Left ventricle myocardium superior (tissue), 1 donor: Measurements from ENCODE around the gene NR1H3. TPM values are rescaled to one million over a fixed set of nuclear protein-coding genes. Genes with fewer than 3 reads are reported as not detected.

Source experiments
- ATAC-seq: fragments of 200-7000 bp; cut with Tn5 transposase; one replicate; pipeline ENCODE4 v1.9.1; 2020; ENCODE audit warnings: mild to moderate bottlenecking, moderate library complexity
- DNase-seq: peaks from one replicate; pipeline ENCODE4 v3.0.0-alpha.2; 2020
- intact Hi-C: fragments of 100-400 bp; cut with micrococcal nuclease; formaldehyde crosslinking; loops from one replicate; pipeline ENCODE4 v1.11.0; 2022
- total RNA-seq: library from RNA; stranded (reverse); fragmentation: NEBNext Ultra II Directional; extraction: Animal tissue kit (Norgen Biotek cat#: 25700); gene quantifications from one replicate; pipeline ENCODE4 v1.2.1, GENCODE V29; 2021
- donor health status: DM: no; HTN: yes; CAD: no; lungs with severe emphysema.

Gene NR1H3
- total RNA-seq, 1 donor from 2014 or later = 15.6 TPM

- intact Hi-C loops = no loop called here
These were observed 6.7 kb downstream of the NR1H3 start for GRCh38 chr11:47264521-47264920.

DNA sequence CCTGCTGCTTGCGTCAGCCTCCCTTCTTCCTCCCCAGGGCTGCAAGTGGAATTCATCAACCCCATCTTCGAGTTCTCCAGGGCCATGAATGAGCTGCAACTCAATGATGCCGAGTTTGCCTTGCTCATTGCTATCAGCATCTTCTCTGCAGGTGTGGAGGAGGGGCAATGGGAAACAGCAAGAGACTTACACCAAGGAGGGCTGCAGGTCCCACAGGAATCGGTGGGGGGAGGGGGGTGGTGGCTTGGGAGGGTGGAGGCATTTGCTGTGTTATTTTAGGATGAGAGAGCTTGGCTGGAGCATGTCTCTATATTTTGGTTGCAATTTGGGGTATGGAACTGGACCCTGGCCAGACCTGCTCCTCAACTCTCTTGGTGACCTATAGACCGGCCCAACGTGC is 10.1 kb downstream of the NR1H3 start:
- intact Hi-C loops = no loop called here
- no peak for DNase-seq
- no peak for ATAC-seq

More at GRCh38 chr11:47264521-47264920, 6.7 kb downstream of the NR1H3 start:
- no peak for ATAC-seq
- no peak for DNase-seq

DNA sequence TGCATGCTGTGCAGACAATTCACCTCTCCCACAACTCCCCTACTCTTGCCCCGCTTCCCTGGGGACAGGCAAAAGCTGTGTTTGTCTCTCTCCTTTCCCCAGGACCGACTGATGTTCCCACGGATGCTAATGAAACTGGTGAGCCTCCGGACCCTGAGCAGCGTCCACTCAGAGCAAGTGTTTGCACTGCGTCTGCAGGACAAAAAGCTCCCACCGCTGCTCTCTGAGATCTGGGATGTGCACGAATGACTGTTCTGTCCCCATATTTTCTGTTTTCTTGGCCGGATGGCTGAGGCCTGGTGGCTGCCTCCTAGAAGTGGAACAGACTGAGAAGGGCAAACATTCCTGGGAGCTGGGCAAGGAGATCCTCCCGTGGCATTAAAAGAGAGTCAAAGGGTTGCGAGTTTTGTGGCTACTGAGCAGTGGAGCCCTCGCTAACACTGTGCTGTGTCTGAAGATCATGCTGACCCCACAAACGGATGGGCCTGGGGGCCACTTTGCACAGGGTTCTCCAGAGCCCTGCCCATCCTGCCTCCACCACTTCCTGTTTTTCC is 10.7 kb downstream of the NR1H3 start:
- no peak for ATAC-seq
- intact Hi-C loops = no loop called here
- no peak for DNase-seq

- peak; percentile 88 for ATAC-seq
- intact Hi-C loops = no loop called here
- DNase-seq = peak; percentile 96
These were observed 11.4 kb downstream of the NR1H3 start for GRCh38 chr11:47269002-47269828.

DNA sequence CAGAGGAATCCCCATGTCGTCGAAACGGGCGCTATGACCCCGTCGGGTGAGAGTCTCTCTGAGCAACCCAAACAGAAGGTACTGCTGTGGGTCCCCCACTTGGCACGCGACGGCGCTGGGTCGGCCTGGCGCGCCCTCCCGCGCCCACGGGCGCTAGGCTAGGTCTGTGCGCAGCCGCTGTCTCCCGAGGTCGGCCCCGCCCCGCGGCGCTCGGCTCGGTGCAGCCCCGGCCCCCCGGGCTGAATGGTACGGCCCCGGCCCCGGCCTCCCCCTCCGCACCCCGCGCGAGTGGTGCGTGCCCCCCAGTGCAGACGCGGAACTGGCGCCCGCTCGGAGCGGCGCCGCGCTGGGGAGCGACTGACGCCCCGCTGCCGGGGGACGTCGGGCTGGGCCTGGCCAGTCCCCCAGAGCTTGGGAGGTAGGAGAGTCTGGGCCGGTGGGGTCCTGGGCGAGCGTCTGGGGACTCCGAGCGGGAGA is 12.1 kb downstream of the NR1H3 start, which contains the start of gene MADD:
MADD (plus strand) TSS at position 305 of the 477 bp plus-strand sequence.
- DNase-seq = peak; percentile 94
- ATAC-seq = peak; percentile 91
- intact Hi-C loops = no loop called here

DNA sequence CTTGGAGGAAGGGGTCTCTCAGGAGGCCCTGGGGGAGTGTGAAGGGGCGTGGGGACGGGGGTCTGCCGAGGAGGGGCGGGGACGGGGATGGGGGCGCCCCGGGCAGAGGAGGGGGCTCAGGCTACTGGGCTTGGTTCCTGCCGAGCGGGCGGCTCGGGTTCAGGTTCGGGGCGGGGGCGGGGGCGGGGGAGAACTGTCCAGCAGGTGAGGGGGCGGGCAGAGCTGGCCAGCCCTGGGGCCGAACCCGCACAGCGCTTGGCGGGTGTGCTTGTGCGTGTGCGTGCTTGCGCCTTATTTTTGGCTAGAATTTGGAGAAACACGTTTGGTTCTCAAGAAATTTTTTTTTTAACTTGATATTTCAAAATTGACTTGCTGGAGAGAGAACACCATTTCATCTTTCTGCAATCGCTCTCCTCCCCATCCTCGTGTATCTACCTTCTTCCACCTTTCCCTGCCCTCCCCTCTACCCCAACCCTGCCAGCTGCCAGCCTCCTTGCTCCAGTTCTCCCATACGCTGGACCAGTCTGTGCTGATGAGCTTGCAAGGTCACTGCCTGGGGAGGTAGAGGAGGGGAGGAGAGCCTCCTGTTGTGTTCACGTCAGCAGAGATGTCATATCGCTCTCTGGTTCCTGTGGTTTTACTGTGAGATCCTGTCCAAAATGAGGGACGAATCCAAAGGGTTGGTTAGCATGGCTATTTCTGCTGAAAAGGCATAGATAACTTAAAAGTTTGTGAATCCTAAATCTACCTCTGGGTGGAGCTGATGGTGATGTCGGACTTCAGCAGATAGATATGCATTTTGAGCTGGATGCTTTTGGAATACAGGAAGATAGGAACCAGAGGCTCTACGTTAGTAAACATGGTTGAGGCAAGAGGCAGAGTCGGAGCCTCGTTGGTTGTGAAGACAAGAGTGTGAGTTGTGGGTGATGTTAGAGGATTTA is 12.8 kb downstream of the NR1H3 start:
- intact Hi-C loops = no loop called here
- ATAC-seq = peak; percentile 23
- no peak for DNase-seq

GRCh38 chr11:47271328-47271727 is 13.5 kb downstream of the NR1H3 start:
- no peak for ATAC-seq
- DNase-seq = no peak
- intact Hi-C loops = no loop called here

DNA sequence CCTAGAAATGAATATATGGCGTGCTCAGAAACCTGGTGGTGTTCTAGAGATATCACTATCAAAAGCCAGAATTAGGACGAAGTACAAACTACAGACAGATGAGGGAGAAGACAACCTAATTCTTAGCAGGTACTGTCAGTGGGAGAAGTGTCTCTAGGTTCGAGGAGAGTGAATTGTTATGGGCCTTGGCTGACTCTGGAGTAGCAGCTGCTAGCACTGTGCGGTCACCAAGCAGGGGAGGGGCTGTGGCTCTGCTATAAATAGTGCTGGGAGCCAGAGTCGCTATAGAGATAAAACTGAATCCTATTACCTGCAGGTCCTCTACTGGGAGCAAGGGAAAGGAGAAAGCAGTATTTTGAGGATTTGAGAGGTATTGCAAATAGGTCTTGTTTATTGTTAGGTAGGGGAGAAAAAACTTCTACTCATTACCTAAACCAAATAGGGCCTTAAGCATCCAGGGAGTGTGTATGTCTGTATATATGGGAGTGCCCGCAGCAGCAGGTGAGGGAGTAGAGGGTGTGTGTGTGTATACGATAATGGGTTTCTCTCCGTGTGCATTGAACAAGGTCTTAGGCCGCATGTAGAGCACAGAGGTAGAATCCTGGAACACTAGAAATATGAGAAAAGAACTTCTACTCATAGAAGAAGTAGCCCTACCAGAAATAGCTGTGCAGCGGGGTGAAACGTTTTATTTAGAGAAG is 14.3 kb downstream of the NR1H3 start:
- DNase-seq (peak; percentile 70), ATAC-seq (peak; percentile 50)
- intact Hi-C loops = no loop called here

DNA sequence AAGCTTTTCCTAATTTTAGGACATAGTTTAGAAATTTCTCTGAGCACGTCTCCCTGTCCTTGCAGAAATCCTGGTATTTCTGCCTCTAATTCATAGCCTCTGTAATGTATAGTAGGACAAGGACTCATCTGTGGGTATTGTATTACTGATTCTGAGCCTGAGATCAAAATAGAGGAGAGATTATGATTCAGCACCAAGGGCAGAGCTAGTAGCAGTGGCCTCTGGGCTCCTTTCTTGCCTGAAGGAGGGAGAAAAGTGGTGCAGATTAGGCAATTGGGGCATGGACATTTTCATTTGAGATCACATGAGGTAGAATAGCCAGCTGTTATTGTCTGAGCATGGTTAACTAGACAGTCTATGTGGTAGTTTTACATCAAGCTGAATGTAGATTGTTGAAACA is 14.9 kb downstream of the NR1H3 start:
- DNase-seq (no peak), ATAC-seq (no peak)
- intact Hi-C loops = no loop called here

GRCh38 chr11:47274495-47275235 is 16.9 kb downstream of the NR1H3 start:
- intact Hi-C loops = no loop called here
- DNase-seq = no peak
- no peak for ATAC-seq

GRCh38 chr11:47276923-47277322 is 19.1 kb downstream of the NR1H3 start:
- intact Hi-C loops = no loop called here
- ATAC-seq = no peak
- DNase-seq = no peak

- no peak for ATAC-seq
- intact Hi-C loops = no loop called here
- DNase-seq = no peak
These were observed 20.3 kb downstream of the NR1H3 start for GRCh38 chr11:47278058-47278457.

- intact Hi-C loops = no loop called here
- ATAC-seq = no peak
- no peak for DNase-seq
These were observed 21.0 kb downstream of the NR1H3 start for GRCh38 chr11:47278769-47279168.

GRCh38 chr11:47280099-47280498 is 22.3 kb downstream of the NR1H3 start:
- DNase-seq (no peak), ATAC-seq (peak; percentile 91)
- intact Hi-C loops = no loop called here

DNA sequence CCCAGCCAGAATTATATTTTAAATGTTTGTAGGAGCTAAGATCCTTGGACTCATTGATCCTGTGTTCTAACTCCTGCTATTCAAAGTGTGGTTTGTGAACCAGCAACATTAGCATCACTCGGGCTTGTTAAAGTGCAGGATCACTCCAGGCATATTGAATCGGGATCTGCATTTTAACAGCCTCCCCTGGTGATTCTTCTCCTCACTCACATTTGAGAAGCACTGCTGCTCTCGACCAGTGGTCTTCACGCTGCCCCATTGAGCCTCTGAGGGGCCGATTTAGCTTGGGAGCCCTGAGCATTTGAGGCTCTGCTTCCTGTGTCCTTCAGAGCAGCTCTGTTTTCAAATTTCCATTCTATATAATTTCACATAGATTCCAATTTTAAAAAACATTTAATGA is 23.1 kb downstream of the NR1H3 start:
- ATAC-seq (no peak), DNase-seq (no peak)
- intact Hi-C loops = no loop called here

- intact Hi-C loops = no loop called here
- DNase-seq (no peak), ATAC-seq (no peak)
These were observed 24.7 kb downstream of the NR1H3 start for GRCh38 chr11:47282462-47282861.

DNA sequence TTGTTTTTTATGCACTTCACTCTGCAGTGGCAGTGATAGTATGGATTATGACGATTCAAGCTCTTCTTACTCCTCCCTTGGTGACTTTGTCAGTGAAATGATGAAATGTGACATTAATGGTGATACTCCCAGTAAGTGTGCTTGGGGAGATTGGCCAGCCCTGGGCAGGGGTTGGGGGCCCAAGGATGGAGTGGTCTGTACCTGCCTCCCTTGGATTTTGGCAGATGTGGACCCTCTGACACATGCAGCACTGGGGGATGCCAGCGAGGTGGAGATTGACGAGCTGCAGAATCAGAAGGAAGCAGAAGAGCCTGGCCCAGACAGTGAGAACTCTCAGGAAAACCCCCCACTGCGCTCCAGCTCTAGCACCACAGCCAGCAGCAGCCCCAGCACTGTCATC is 26.4 kb downstream of the NR1H3 start:
- ATAC-seq = no peak
- intact Hi-C loops = no loop called here
- DNase-seq = no peak

DNA sequence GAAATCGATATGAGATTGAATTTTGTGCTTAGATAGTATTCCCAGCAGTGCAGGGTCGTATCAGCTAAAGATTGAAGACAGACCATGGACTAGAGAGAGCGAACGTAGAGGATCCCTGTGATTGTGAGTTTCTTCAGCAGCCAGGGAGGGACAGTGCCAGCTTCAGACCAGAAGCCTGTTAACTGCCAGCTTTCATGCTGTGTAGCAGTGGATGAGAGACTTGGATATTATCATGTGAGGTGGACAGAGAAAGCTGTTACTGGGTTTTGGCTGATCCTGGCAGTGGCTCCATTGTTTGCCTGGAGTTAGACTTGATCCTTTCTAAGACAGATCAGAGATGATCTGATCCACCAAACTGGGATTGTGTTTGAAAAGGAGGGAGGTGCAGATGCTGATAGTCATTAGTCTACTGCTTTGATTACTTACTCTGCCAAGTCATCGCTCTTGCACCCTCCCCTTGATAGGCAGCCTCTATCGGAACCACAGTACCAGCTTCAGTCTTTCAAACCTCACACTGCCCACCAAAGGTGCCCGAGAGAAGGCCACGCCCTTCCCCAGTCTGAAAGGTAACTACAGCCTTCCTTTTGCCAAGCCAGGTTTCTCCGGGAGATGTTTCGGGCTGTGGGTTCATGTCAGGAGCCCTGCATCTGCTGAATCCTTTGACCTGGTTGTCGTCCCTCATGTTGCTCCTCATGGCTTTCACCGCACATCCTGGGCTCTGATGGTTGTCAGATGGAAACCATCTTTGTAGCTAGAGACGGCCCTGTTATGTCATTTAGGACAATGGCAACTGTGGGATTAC is 28.4 kb downstream of the NR1H3 start:
- intact Hi-C loops = no loop called here
- DNase-seq (no peak), ATAC-seq (peak; percentile 44)
